Measurements from ENCODE around the gene GOLGA8H. TPM values are rescaled to one million over a fixed set of nuclear protein-coding genes. Genes with fewer than 3 reads are reported as not detected.

Gene GOLGA8H
- total and polyA plus RNA-seq, 7 experiments from 2014 or later, result 0.19 to 0.49 (median 0.19) TPM; not detected in 4

Other genes with a start within 250 kb of the GOLGA8H start
- 1 to 10 TPM in 3 of 5 experiments, under 1 TPM in 2; 0.19 to 2.9 (median 1.8) TPM for gene CHRFAM7A, start 210.5 kb upstream of the GOLGA8H start, total RNA-seq
- gene CHRFAM7A, start 210.5 kb upstream of the GOLGA8H start, polyA plus RNA-seq, result not detected
- gene GOLGA8R, start 189.8 kb upstream of the GOLGA8H start, total RNA-seq, result 10 to 100 TPM in 1 of 5 experiments, 1 to 10 TPM in 4; 5.9 to 10.0 (median 6.9) TPM
- gene GOLGA8R, start 189.8 kb upstream of the GOLGA8H start, polyA plus RNA-seq, result under 1 TPM; 0.11 to 0.25 TPM
- gene GOLGA8Q, start 52.0 kb upstream of the GOLGA8H start, total RNA-seq, result 1 to 10 TPM in 2 of 5 experiments, not detected in 3; 1.9 to 4.1 TPM
- not detected for gene GOLGA8Q, start 52.0 kb upstream of the GOLGA8H start, polyA plus RNA-seq

Data from naive thymus-derived CD4-positive, alpha-beta T cell (primary cell).